Central memory CD8-positive, alpha-beta T cell (primary cell): Measurements from ENCODE around the gene ARHGEF7.

Experiments used
- ATAC-seq: fragments of 150-1000 bp; cut with Tn5 transposase; replicated peaks from 2 replicates; pipeline ENCODE4 v1.10.0; 2022; ENCODE audit warnings: mild to moderate bottlenecking, moderate FRiP score, moderate number of reproducible peaks; ENCODE audit not compliant: poor library complexity, severe bottlenecking; ENCODE audit errors: extremely low read depth
- DNase-seq, 2 donors: peaks; one replicate each; pipeline ENCODE4 v3.0.0; 2021; ENCODE audit warnings: low spot score in 2 of 2
- H3K27ac Mint-ChIP-seq: one replicate; pipeline ENCODE4 v1.8.0; 2022; ENCODE audit warnings: low read depth, mild to moderate bottlenecking, moderate library complexity, mixed read lengths
- H3K27me3 Mint-ChIP-seq: one replicate; pipeline ENCODE4 v1.8.0; 2022; ENCODE audit warnings: mixed read lengths
- H3K36me3 Mint-ChIP-seq: one replicate; pipeline ENCODE4 v1.8.0; 2022; ENCODE audit warnings: mild to moderate bottlenecking, moderate library complexity, mixed read lengths; ENCODE audit not compliant: insufficient read depth
- H3K4me1 Mint-ChIP-seq: one replicate; pipeline ENCODE4 v1.8.0; 2022; ENCODE audit warnings: mixed read lengths
- H3K4me3 Mint-ChIP-seq: one replicate; pipeline ENCODE4 v1.8.0; 2022; ENCODE audit warnings: mild to moderate bottlenecking, moderate library complexity, mixed read lengths
- H3K9me3 Mint-ChIP-seq: one replicate; pipeline ENCODE4 v1.8.0; 2022; ENCODE audit warnings: mixed read lengths

Gene ARHGEF7

DNA sequence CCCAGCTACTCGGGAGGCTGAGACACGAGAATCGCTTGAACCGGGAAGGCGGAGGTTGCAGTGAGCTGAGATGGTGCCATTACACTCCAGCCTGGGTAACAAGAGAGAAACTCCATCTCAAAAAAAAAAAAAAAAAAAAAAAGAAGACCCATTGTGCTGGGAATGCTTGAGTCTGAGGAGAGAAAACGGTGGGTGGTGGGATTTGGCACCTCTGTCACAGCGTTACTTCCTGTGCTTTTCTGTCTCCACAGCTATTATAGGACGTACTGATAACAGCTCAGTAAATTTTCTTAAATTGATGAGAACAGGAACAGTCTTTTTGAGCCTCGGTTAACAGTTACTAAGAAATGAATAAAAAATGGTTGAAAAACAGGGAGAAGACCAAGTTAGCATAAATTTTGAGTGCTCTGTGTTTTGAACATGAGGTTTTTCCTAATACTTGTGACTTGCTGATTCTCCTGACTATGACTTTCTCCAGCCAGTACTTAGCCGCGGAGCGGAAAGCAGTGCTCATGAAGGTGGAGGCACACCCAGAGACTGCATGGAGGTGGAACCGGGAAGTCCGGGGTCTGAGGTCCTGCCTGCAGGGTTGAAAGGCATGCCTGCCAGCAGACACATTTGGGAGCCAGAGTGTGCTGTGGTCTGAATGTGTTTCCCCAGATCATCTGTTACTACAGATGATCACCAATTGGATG lies 150.0 kb downstream of the ARHGEF7 start:
- ATAC-seq (no peak), DNase-seq (no peak)
- Mint-ChIP-seq H3K27me3 (no peaks in the 10 kb centered on the region), H3K27ac (no peak overlapping the region), H3K36me3 (peaks cover 12% of the 10 kb centered on the region), H3K9me3 (peaks cover under 1% of the 10 kb centered on the region), H3K4me1 (peaks cover 34% of the 10 kb centered on the region), H3K4me3 (no peak overlapping the region)

DNA sequence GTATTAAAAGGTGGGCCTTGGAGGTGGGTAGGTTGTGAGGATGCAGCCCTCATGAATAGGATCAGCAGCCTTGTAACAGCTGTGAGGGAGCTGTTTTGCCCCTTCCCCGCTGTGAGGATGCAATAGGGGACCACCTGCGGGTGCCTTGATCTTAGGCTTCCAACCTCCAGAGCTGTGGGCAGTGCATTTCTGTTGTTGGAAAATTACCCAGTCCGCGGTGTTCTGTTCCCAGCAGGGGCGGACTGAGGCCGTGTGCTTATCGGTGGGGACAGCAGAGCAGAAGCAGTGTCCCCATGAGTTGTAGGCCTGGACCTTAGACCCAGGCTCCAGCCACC lies 150.6 kb downstream of the ARHGEF7 start:
- H3K36me3 Mint-ChIP-seq: peaks cover 14% of the 10 kb centered on the region
- no peaks in the 10 kb centered on the region for H3K9me3 Mint-ChIP-seq
- H3K4me1 Mint-ChIP-seq: peaks cover 33% of the 10 kb centered on the region

DNA sequence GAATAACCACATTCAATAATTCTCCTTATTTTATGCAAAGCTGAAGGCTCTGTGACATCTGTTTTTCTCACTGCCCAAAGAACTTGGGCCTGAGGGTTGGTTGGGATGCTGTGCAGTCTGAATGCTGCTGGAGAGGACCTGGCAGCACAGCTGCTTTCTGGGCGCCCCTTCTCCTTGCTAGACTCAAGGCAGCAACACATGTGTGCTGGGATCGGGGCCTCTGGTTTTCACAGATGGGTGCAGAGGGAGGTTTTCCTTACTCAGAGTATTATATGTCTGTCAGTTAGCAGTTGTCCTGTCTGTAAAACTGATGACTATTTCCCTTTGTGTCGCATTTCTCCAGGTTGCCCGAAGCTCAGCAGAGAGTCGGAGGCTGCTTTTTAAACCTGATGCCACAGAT lies 152.1 kb downstream of the ARHGEF7 start:
- no peak overlapping the region for H3K27ac Mint-ChIP-seq
- H3K9me3 Mint-ChIP-seq: no peaks in the 10 kb centered on the region
- H3K4me1 Mint-ChIP-seq: peaks cover 21% of the 10 kb centered on the region
- DNase-seq (no peak), ATAC-seq (no peak)
- H3K27me3 Mint-ChIP-seq: no peaks in the 10 kb centered on the region
- H3K36me3 Mint-ChIP-seq: peaks cover 16% of the 10 kb centered on the region
- no peak overlapping the region for H3K4me3 Mint-ChIP-seq

More for the DNA sequence above, 150.6 kb downstream of the ARHGEF7 start:
- Mint-ChIP-seq H3K27ac (no peak overlapping the region), H3K27me3 (no peaks in the 10 kb centered on the region), H3K4me3 (no peak overlapping the region)
- ATAC-seq (no peak), DNase-seq (no peak)

DNA sequence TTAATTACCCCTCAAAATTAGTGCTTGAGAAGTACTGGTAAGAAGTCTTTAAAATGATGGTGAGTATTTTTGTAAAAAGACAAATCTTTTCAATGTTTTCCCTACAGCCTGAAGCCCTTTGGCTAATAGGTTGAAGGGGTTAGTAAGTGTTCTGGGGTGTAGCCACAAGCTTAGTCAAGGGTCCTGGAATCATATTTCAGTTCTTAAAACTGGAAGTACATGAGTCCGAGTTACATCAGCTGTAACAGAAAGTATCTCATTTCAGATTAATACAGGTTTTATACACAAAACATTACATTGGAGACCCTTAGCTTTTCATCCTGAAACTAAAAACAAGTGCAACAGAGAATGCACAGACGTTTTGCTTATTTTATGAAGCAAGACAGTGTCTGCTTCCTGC lies 152.7 kb downstream of the ARHGEF7 start:
- DNase-seq (no peak), ATAC-seq (no peak)
- H3K36me3 Mint-ChIP-seq: peaks cover 16% of the 10 kb centered on the region
- H3K27me3 Mint-ChIP-seq: no peaks in the 10 kb centered on the region
- no peak overlapping the region for H3K4me3 Mint-ChIP-seq
- H3K4me1 Mint-ChIP-seq: peaks cover 24% of the 10 kb centered on the region
- H3K9me3 Mint-ChIP-seq: no peaks in the 10 kb centered on the region
- no peak overlapping the region for H3K27ac Mint-ChIP-seq

GRCh38 chr13:111269508-111269907 lies 154.4 kb downstream of the ARHGEF7 start:
- H3K36me3 Mint-ChIP-seq: peaks cover 20% of the 10 kb centered on the region
- DNase-seq (no peak), ATAC-seq (no peak)
- H3K4me1 Mint-ChIP-seq: peaks cover 15% of the 10 kb centered on the region
- H3K9me3 Mint-ChIP-seq: no peaks in the 10 kb centered on the region
- no peak overlapping the region for H3K4me3 Mint-ChIP-seq
- H3K27ac Mint-ChIP-seq: no peak overlapping the region
- no peaks in the 10 kb centered on the region for H3K27me3 Mint-ChIP-seq

DNA sequence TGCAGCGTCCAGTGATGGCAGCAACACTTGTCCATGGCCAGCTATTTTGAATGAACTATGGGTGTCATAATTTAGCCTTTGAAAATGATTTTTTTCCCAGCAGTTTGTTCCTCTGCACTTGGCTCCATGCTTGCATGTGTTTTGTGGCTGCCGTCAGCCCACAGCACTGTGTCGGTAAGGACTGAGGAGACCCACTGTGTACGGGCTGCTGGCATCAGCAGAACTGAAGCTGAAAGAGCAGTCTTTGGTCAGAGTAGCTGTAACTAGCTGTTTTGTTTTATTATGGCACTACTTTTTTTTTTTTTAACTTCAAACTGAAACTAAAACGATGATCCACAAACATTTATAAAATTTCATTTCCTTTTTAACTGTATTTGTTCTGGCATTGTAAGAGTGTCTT lies 155.0 kb downstream of the ARHGEF7 start:
- H3K4me3 Mint-ChIP-seq: no peak overlapping the region
- no peak overlapping the region for H3K27ac Mint-ChIP-seq
- no peaks in the 10 kb centered on the region for H3K9me3 Mint-ChIP-seq
- peaks cover 20% of the 10 kb centered on the region for H3K36me3 Mint-ChIP-seq
- no peak for ATAC-seq
- no peak for DNase-seq
- no peaks in the 10 kb centered on the region for H3K27me3 Mint-ChIP-seq
- H3K4me1 Mint-ChIP-seq: peaks cover 12% of the 10 kb centered on the region

DNA sequence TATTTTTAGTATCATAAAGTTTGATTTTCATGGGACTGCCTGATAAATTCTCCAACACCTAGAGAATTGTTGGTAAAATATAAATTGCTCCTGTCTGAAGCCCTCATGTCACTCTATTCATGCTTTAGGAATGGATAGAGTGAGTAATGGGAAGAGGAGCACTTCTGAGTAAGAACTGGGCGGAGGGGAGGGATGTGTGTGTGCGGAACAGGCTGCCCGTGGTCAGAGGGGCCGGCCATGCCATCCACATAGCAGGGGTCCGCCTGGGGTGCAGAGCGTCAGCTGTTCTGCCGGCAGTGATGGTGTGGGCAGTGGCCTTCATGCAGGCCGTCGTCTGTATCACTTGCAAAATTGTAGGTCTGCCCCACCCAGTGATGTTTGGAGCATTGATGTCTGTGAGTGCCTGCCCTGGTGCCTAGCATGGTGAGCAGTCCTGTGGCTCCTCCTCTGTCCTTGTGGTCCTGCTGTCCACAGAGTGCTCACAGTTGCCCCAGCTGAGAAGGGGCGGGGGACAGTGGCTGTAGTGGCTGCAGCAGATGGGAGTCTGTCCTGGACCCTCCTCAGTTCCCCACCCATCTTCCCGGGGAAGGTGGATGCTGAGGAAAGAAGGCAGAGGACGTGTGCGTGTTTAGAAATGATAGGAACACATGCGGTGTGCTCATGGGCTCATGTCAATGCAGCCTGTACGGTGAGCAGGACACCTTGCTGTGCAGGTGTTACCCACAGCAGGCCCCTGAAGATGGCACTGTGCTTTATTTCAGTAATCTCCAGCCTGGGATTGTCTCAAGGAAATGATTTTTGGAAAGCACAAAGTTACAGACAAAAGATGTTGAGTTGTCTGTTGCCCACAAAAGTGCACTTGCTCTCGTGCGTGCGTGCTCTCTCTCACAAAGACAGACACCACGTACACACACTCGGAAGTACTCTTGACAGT lies 155.9 kb downstream of the ARHGEF7 start:
- DNase-seq: no peak
- H3K27ac Mint-ChIP-seq: no peak overlapping the region
- H3K4me3 Mint-ChIP-seq: no peak overlapping the region
- no peak for ATAC-seq
- H3K9me3 Mint-ChIP-seq: no peaks in the 10 kb centered on the region
- H3K36me3 Mint-ChIP-seq: peaks cover 22% of the 10 kb centered on the region
- H3K4me1 Mint-ChIP-seq: peaks cover 11% of the 10 kb centered on the region
- no peaks in the 10 kb centered on the region for H3K27me3 Mint-ChIP-seq

DNA sequence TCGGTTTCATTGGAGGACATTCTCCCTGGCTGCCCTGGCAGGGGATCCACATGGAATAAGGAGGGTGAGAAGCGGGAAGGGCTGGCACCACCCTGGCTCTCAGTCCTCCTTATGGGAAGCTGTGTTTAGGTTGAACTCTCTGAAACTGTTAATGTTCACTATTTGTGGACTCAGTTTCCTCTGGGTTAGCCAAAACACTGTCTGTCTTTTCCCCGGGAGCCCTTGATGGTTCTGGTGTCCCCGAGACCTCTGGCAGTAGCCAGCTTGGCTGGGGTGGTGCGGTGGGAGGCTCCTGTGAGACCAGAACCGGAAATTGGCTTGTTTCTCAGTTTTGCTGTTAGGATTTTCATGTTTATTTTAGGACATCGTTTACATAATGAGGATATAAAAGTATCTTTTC lies 157.0 kb downstream of the ARHGEF7 start:
- Mint-ChIP-seq H3K4me3 (no peak overlapping the region), H3K4me1 (peaks cover 6% of the 10 kb centered on the region), H3K36me3 (peaks cover 22% of the 10 kb centered on the region), H3K27ac (no peak overlapping the region), H3K9me3 (no peaks in the 10 kb centered on the region), H3K27me3 (no peaks in the 10 kb centered on the region)
- DNase-seq (no peak), ATAC-seq (no peak)

- H3K36me3 Mint-ChIP-seq: peaks cover 24% of the 10 kb centered on the region
- H3K9me3 Mint-ChIP-seq: no peaks in the 10 kb centered on the region
- no peak overlapping the region for H3K27ac Mint-ChIP-seq
- H3K27me3 Mint-ChIP-seq: no peaks in the 10 kb centered on the region
- no peak for DNase-seq
- peaks cover 6% of the 10 kb centered on the region for H3K4me1 Mint-ChIP-seq
- no peak for ATAC-seq
- no peak overlapping the region for H3K4me3 Mint-ChIP-seq
Measured at GRCh38 chr13:111275382-111275781, 160.3 kb downstream of the ARHGEF7 start.

DNA sequence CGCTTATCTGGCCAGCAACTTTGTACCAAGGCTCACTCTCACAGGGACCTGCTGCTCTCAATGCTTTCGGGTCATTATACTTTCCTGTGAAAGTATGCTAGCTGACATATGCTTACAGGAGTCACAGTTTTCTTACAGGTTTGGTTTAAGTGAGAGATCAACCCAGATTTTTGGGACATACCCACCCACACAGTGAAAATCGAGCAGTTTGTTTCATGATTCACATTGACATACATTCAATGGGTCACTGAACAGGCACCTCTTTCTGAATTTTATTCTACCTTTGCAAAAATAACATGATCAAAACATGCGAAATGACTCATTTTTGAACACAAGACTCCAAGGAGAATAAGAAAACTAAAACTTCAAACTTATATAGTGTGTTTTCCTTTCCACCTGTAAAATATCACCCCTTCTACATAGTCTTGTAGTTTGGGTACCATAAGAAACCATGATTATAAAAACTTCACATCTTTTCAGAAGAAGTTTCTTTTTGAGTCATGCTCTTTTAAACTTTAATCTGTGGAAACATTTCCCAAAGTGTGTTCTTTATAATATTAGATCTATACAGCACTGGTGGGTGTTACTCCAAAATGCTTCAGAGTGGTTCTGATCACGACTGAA lies 161.0 kb downstream of the ARHGEF7 start:
- Mint-ChIP-seq H3K36me3 (peaks cover 27% of the 10 kb centered on the region), H3K4me1 (peaks cover 6% of the 10 kb centered on the region), H3K4me3 (no peak overlapping the region), H3K27me3 (no peaks in the 10 kb centered on the region), H3K27ac (no peak overlapping the region), H3K9me3 (no peaks in the 10 kb centered on the region)
- no peak for DNase-seq
- ATAC-seq: no peak

DNA sequence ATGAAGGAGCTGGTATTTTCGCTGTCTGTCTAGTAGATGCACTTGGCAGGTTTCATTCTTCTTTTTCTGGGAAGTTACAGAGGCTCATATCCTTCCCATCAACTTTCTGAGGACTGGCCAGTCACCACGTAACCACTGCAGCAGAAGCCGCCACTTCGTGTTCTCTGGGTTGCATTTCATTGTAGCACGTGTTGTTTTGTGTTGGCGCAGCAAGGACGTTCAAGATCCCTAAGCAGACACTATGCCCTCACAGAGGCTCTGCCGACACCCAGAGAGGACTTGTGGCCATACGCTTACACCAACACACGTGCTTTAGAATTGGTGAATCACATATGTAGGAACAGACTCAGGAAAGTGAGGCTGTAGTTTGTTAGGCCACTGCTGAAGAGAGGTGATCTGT lies 163.1 kb downstream of the ARHGEF7 start:
- Mint-ChIP-seq H3K36me3 (peaks cover 39% of the 10 kb centered on the region), H3K27ac (no peak overlapping the region)

DNA sequence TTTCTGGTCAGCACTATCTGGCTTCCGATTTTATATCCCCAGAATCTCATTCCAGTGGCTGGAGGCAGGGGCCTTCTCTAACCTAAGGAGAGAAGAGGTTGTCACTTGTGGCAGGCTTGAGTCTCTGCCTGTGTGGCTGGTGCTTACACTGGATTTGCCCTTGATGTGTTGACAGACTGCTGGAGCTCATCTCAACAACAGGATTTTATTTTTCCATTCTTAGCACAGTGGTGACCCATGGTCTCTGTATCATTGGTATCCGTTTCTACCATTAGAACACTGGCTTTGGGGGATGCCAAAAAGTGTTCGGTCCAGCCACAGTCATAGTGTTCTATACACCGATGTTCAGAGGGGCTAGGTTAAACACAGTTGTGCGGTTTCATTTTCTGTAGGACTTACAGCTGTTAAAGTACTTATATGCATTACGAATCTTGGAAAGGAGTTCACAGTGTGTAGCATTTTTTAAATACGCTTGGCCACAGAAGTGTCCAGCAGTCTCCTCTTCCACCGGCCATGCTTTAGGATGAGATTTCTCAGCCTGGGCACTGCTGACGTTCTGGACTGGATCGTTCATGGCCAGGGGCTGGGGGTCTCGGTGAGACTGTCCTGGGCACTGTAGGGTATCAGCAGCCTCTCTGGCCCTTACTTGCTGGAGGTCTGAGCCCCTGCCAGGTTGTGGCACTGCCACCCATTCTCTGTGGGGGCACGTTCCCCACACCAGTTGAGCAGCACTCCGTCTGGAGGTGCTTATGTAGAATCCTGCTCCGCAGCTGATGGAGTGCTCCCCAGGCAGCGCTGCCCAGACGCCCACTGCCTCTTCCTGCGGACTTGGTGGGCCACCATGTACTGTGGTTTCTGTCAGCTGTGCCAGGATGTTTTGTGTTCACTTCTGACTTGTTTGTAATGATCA lies 163.9 kb downstream of the ARHGEF7 start:
- H3K4me1 Mint-ChIP-seq: no peaks in the 10 kb centered on the region
- H3K27ac Mint-ChIP-seq: no peak overlapping the region
- ATAC-seq (no peak), DNase-seq (no peak)
- no peaks in the 10 kb centered on the region for H3K9me3 Mint-ChIP-seq
- H3K4me3 Mint-ChIP-seq: no peak overlapping the region
- H3K27me3 Mint-ChIP-seq: no peaks in the 10 kb centered on the region
- peaks cover 46% of the 10 kb centered on the region for H3K36me3 Mint-ChIP-seq

More for the DNA sequence above, 163.1 kb downstream of the ARHGEF7 start:
- Mint-ChIP-seq H3K4me1 (no peaks in the 10 kb centered on the region), H3K4me3 (no peak overlapping the region), H3K27me3 (no peaks in the 10 kb centered on the region), H3K9me3 (no peaks in the 10 kb centered on the region)
- DNase-seq (no peak), ATAC-seq (no peak)
